Measurements from ENCODE around the gene NR1D1.

GRCh38 chr17:40112718-40113109, 12.3 kb upstream of the NR1D1 start:
- TF ChIP-seq EZH2 (IDR thresholded peaks at IDR 0.05; ENCODE audit: borderline replicate concordance, low read length): no peak
- TF ChIP-seq CTCF (IDR thresholded peaks at IDR 0.05; ENCODE audit: low read length): no peak

Data from OCI-LY1 (cell line).